Measurements from ENCODE around the gene PTPRN2.

PTPRN2 gene

DNA sequence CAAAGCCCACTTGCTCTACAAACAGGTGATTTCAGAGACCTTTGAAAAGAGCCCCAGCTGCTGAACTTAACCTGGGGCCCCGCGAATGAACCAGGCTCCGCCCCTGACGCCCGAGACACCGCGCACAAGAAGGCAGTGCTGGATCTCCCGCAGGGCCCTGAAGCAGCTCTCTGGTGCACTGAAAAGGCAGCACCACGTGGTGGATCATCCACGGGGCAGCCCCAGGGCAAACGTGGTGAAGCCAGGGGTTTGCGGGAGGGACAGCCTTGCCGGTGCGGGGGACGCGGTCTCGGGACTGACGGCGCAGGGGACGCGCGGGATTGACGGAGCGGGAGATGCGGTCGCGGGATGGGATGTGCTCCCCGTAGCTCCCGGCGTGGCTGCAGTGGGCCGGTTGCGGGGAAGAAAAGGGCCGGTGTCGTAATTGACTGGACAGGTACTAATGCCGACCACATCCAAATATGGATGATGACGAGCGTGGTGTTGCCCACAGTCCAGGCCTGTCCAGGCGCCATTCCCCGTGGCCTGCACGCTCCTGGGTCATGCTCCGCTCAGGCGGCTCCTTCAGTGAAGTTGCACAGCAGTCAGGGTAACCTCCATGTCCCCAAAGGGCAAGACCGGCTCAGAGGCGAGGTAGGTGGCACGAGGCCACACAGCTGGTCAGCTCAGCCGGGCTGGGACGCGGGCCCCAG, 829.7 kb downstream of the PTPRN2 start:
- DNase-seq = no peak

- DNase-seq = no peak
These were observed 830.4 kb downstream of the PTPRN2 start for GRCh38 chr7:157757211-157757610.

GRCh38 chr7:157755741-157756140, 831.9 kb downstream of the PTPRN2 start:
- no peak for DNase-seq

DNA sequence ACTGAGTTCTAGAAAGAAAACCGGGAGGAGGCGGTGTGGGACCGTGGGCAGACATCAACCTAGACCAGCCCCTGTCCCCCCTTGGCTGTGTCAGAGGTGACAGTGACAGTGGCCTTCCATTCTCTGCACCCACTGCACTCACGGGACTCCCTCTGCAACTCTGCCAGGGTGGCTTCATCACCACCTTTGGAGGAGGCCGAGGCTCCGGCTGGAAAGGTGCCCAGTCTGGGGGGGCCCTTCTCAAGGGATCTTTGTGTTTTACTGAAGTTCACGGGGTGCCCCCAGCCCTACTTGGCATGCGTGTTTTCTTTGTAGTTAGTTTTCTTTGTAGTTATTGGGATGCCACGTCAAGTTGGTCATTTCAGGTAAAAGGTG, 833.2 kb downstream of the PTPRN2 start:
- no peak for DNase-seq

- no peak for DNase-seq
These were observed 833.8 kb downstream of the PTPRN2 start for GRCh38 chr7:157753713-157754415.

- DNase-seq = no peak
These were observed 834.8 kb downstream of the PTPRN2 start for GRCh38 chr7:157752832-157753291.

GRCh38 chr7:157751951-157752673, 835.5 kb downstream of the PTPRN2 start:
- DNase-seq = no peak

GRCh38 chr7:157751406-157751805, 836.2 kb downstream of the PTPRN2 start:
- DNase-seq = no peak

GRCh38 chr7:157750291-157750690, 837.3 kb downstream of the PTPRN2 start:
- no peak for DNase-seq

DNA sequence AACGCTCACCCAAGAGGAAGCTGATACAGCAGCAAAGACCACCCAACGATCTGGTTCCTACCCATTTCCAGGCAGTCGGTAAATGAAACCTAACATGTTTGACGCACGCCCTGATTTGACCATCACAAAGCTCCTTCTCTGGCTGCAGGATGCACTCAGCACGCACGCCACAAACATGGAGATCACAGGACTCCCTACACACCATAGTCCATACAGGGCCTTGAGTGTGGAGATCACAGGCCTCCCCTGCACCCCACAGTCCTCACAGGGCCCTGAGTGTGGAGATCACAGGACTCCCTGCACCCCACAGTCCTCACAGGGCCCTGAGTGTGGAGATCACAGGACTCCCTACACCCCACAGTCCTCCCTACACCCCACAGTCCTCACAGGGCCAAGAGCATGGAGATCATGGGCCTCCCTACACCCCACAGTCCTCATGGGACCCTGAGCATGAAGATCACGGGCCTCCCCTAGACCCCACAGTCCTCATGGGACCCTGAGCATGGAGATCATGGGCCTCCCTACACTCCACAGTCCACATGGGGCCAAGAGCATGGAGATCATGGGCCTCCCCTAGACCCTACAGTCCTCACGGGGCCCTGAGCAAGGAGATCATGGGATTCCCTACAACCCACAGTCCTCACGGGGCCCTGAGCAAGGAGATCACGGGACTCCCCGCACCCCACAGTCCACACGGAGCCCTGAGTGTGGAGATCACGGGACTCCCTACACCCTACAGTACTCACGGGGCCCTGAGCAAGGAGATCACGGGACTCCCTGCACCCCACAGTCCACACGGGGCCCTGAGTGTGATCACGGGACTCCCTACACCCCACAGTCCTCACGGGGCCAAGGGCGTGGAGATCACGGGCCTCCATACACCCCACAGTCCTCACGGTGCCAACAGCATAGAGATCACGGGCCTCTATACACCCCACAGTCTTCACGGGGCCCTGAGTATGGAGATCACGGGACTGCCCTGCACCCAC, 841.6 kb downstream of the PTPRN2 start:
- no peak for DNase-seq

- DNase-seq = no peak
These were observed 842.6 kb downstream of the PTPRN2 start for GRCh38 chr7:157744786-157745601.

DNA sequence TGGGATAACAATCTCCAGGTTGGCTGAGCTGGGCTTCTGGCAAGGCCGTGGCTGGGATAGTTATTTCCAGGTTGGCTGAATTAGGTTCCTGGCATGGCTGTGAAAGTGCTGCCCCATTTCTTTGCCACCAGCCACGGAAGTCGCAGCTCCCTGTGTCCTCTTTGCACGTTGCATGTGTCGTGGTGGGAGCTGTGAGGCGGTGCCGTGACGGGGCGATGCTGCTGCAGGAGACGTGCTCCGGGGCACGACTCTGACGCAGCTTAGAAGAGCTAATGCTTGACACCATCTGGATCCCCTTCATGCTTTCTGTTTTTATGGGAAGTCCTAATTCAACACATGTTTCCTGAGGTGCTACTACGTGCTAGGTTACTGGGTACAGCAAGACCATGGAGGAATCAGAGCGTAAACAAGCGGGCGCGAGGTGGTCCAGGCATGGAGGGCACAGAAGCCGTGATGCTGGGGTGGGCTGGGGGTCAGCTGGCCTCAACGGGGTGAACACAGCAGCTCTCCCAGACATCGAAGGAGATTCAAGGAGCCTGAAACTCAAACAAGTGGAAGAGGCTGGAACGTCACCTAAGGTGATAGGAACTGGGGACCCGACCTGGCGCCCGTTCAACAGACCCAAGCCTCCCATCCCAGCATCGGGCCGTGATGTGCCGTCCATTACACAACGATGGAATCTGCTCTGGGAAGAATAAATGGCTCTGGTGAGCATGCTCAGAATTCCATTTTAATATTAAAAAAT, 843.7 kb downstream of the PTPRN2 start:
- no peak for DNase-seq

GRCh38 chr7:157740251-157740798, 847.3 kb downstream of the PTPRN2 start:
- DNase-seq = no peak

DNA sequence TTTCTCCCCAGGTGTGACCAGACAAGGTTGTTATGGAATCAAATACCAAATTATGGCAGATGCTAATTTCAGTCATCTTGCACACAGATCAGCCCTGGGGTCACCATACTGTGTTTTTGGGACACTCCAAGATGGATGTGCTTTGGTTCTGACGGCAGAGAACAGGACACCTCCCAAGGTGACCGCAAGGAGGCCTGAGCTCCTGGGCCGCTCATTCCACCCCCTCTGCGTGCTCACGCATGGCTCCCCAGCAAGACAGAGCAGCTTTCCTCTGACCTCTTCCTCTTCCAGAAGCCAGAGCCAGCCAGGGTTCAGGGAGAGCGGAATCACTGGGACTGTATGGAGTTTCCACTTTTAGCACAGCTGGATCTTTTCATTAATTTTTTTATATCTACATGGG, 848.0 kb downstream of the PTPRN2 start:
- DNase-seq = no peak

GRCh38 chr7:157739031-157739430, 848.6 kb downstream of the PTPRN2 start:
- DNase-seq = no peak

- peak; percentile 3 for DNase-seq
These were observed 849.6 kb downstream of the PTPRN2 start for GRCh38 chr7:157738066-157738460.

DNA sequence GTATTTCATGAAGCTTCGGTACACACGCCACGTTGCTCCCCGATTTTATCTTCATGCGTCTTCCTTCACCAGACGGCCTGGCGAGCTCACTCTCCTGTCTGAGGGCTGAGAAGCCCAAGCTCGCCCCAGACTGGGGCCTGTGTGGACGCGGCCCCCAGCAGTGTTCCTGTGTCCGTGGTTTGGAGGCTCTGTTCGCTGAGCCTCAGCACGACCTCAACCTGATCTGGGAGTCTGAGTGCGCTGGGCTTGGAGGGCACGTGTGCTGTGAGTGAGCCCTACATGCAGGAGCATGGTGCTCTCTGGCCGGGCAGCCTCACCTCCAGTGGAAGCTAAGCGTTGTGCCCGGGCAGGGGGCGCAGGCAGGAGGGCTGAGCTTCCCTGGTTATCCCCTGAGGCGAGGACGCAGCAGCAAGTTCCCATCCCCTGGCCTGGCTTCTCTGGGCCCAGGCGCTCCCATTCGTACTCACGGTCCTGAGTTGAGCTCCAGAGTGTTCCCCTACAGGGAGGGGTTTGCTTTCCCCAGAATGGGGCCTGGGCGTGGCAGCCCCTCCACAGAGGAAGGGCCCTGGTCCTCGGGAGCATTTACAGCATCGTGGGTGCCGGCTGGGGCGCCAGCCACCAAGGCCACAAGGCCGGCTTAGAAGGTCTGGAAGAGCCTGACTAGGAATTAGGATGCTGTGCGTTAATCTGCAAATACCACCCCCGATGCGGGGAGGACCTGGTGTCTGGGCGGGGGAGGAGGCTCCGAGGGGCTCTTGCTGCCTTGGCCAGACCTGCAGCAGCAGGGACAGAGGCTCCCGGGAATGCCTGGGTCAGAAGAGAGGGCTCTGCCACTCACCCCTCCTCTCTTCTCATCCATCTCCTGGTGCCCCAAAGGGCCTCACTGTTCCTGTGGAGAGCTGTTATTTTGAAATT, 850.2 kb downstream of the PTPRN2 start:
- DNase-seq = no peak

DNA sequence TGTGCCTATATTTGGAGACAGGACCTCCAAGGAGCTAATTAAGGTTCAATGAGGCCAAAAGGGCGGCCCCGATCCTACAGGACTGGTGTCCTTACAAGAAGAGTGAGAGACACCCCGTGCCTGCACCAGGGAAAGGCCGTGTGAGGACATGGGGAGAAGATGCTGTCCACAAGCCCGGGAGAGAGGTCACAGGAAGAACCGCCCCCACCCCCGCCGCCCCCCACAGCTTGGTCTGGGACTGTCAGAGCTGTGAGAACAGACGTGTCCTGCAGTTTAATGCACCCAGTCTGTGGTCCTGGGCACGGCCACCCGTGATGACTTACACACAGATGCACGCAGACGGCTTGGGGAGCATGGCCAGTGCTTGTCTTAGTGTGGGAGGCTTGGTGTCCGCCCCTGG, 851.3 kb downstream of the PTPRN2 start:
- DNase-seq = no peak

GRCh38 chr7:157735826-157736225, 851.8 kb downstream of the PTPRN2 start:
- no peak for DNase-seq

Measured in fibroblast of skin of abdomen (primary cell).